GM12892 (cell line): ENCODE results near the gene TGFBR2.

Experiments used
- POLR2A ChIP-seq: IDR thresholded peaks from 2 replicates; pipeline ENCODE4 v1.6.1; 2011; ENCODE audit warnings: low read depth, low read length, control low read depth
- TAF1 ChIP-seq: IDR thresholded peaks from 2 replicates; pipeline ENCODE4 v1.6.1; 2011; ENCODE audit warnings: low read depth, mild to moderate bottlenecking, control low read depth, low read length, borderline replicate concordance

GRCh38 chr3:30637310-30638219 lies 31.2 kb downstream of the TGFBR2 start:
- TF ChIP-seq POLR2A: no peak
- TF ChIP-seq TAF1: no peak
